Stimulated activated CD8-positive, alpha-beta memory T cell treated with anti-CD3 and anti-CD28 coated beads, Interleukin-4, amount 100 ng/mL, for 24 hours (primary cell): ENCODE measurements around the gene CTBP2.
"Not testable (repeated sequence)": the region's sequence is repeated elsewhere in the genome, so short reads cannot be mapped to it uniquely, and the experiment has no call there.

Source experiments
- DNase-seq: peaks from one replicate; pipeline ENCODE4 v3.0.0-alpha.2; 2020; ENCODE audit warnings: low read depth

The CTBP2 gene

GRCh38 chr10:124996854-124997215, 163.5 kb downstream of the CTBP2 start:
- no peak for DNase-seq

GRCh38 chr10:124996127-124996853, 164.1 kb downstream of the CTBP2 start:
- DNase-seq = no peak

- DNase-seq = no peak
Observed at GRCh38 chr10:124995605-124996004, 164.8 kb downstream of the CTBP2 start.

GRCh38 chr10:124994573-124995473, 165.5 kb downstream of the CTBP2 start:
- DNase-seq = no peak

- no peak for DNase-seq
Observed at GRCh38 chr10:124993736-124994451, 166.5 kb downstream of the CTBP2 start.

- DNase-seq = no peak
Observed at GRCh38 chr10:124993345-124993708, 167.0 kb downstream of the CTBP2 start.

- no peak for DNase-seq
Observed at GRCh38 chr10:124992462-124993344, 167.7 kb downstream of the CTBP2 start.

- no peak for DNase-seq
Observed at GRCh38 chr10:124991835-124992234, 168.5 kb downstream of the CTBP2 start.

- DNase-seq = no peak
Observed at GRCh38 chr10:124990671-124991625, 169.4 kb downstream of the CTBP2 start.

GRCh38 chr10:124989526-124989925, 170.8 kb downstream of the CTBP2 start:
- no peak for DNase-seq

GRCh38 chr10:124988753-124989152, 171.6 kb downstream of the CTBP2 start:
- DNase-seq = not testable (repeated sequence)

GRCh38 chr10:124987788-124988187, 172.6 kb downstream of the CTBP2 start:
- DNase-seq = no peak

GRCh38 chr10:124985162-124985561, 175.2 kb downstream of the CTBP2 start:
- no peak for DNase-seq

- no peak for DNase-seq
Observed at GRCh38 chr10:124984376-124984775, 176.0 kb downstream of the CTBP2 start.

GRCh38 chr10:124983321-124983720, 177.0 kb downstream of the CTBP2 start:
- no peak for DNase-seq

GRCh38 chr10:124978376-124978725, 182.0 kb downstream of the CTBP2 start:
- DNase-seq = no peak

- no peak for DNase-seq
Observed at GRCh38 chr10:124977648-124978375, 182.6 kb downstream of the CTBP2 start.

- DNase-seq = no peak
Observed at GRCh38 chr10:124977161-124977560, 183.2 kb downstream of the CTBP2 start.

- DNase-seq = no peak
Observed at GRCh38 chr10:124975977-124976514, 184.3 kb downstream of the CTBP2 start.

- DNase-seq = no peak
Observed at GRCh38 chr10:124974131-124974530, 186.2 kb downstream of the CTBP2 start.
